ENCODE measurements around the gene RAB26. TPM values are rescaled to one million over a fixed set of nuclear protein-coding genes. Genes with fewer than 3 reads are reported as not detected.

The RAB26 gene
- total and polyA plus RNA-seq, 2 donors (not counting 1 experiment from before 2014, with no cell fraction given) = 0.43 to 2.0 TPM

Other genes with a start within 250 kb of the RAB26 start
- gene HS3ST6, start 230.2 kb upstream of the RAB26 start, total RNA-seq = not detected in 2 replicates
- gene HS3ST6, start 230.2 kb upstream of the RAB26 start, polyA plus RNA-seq = not detected in 2 replicates
- gene MSRB1, start 205.4 kb upstream of the RAB26 start, total RNA-seq = 5.6 and 7.1 TPM in 2 replicates
- gene MSRB1, start 205.4 kb upstream of the RAB26 start, polyA plus RNA-seq = 21.4 and 25.6 TPM in 2 replicates
- gene RPL3L, start 193.9 kb upstream of the RAB26 start, total RNA-seq = not detected in 2 replicates
- not detected in 2 replicates for gene RPL3L, start 193.9 kb upstream of the RAB26 start, polyA plus RNA-seq
- gene NDUFB10, start 189.1 kb upstream of the RAB26 start, total RNA-seq = 149 TPM in 2 replicates
- 123 and 152 TPM in 2 replicates for gene NDUFB10, start 189.1 kb upstream of the RAB26 start, polyA plus RNA-seq
- 2,596 and 3,027 TPM in 2 replicates for gene RPS2, start 183.8 kb upstream of the RAB26 start, total RNA-seq
- gene RPS2, start 183.8 kb upstream of the RAB26 start, polyA plus RNA-seq = 1,683 and 2,648 TPM in 2 replicates
- not detected in 2 replicates for gene RNF151, start 181.8 kb upstream of the RAB26 start, total RNA-seq
- gene RNF151, start 181.8 kb upstream of the RAB26 start, polyA plus RNA-seq = not detected in 2 replicates
- 20.0 and 23.9 TPM in 2 replicates for gene TBL3, start 176.6 kb upstream of the RAB26 start, total RNA-seq
- gene TBL3, start 176.6 kb upstream of the RAB26 start, polyA plus RNA-seq = 14.6 and 25.4 TPM in 2 replicates
- gene NOXO1, start 167.2 kb upstream of the RAB26 start, total RNA-seq = under 0.01 TPM in 1 of 2 replicates, not detected in the other
- 0.03 TPM in 2 replicates for gene NOXO1, start 167.2 kb upstream of the RAB26 start, polyA plus RNA-seq
- gene GFER, start 164.4 kb upstream of the RAB26 start, total RNA-seq = 13.1 and 13.2 TPM in 2 replicates
- gene GFER, start 164.4 kb upstream of the RAB26 start, polyA plus RNA-seq = 7.5 and 12.5 TPM in 2 replicates
- 1.5 and 1.8 TPM in 2 replicates for gene SYNGR3, start 158.7 kb upstream of the RAB26 start, total RNA-seq
- 1.8 and 6.0 TPM in 2 replicates for gene SYNGR3, start 158.7 kb upstream of the RAB26 start, polyA plus RNA-seq
- 10.8 and 18.8 TPM in 2 replicates for gene ZNF598, start 138.8 kb upstream of the RAB26 start, total RNA-seq
- 11.6 and 18.7 TPM in 2 replicates for gene ZNF598, start 138.8 kb upstream of the RAB26 start, polyA plus RNA-seq
- gene NPW, start 128.8 kb upstream of the RAB26 start, total RNA-seq = 0.26 and 0.99 TPM in 2 replicates
- 0.06 and 0.20 TPM in 2 replicates for gene NPW, start 128.8 kb upstream of the RAB26 start, polyA plus RNA-seq
- 16.9 and 21.5 TPM in 2 replicates for gene NHERF2, start 121.7 kb upstream of the RAB26 start, total RNA-seq
- 30.7 and 38.0 TPM in 2 replicates for gene NHERF2, start 121.7 kb upstream of the RAB26 start, polyA plus RNA-seq
- gene NTHL1, start 100.8 kb upstream of the RAB26 start, total RNA-seq = 34.7 and 44.4 TPM in 2 replicates
- gene NTHL1, start 100.8 kb upstream of the RAB26 start, polyA plus RNA-seq = 8.4 and 9.2 TPM in 2 replicates
- gene TSC2, start 100.6 kb upstream of the RAB26 start, total RNA-seq = 35.7 and 46.6 TPM in 2 replicates
- gene TSC2, start 100.6 kb upstream of the RAB26 start, polyA plus RNA-seq = 24.5 and 39.6 TPM in 2 replicates
- 120 and 199 TPM in 2 replicates for gene PKD1, start 12.7 kb upstream of the RAB26 start, total RNA-seq
- 15.2 and 16.3 TPM in 2 replicates for gene PKD1, start 12.7 kb upstream of the RAB26 start, polyA plus RNA-seq
- 52.1 and 60.3 TPM in 2 replicates for gene TRAF7, start 7.2 kb downstream of the RAB26 start, total RNA-seq
- 38.7 and 44.4 TPM in 2 replicates for gene TRAF7, start 7.2 kb downstream of the RAB26 start, polyA plus RNA-seq
- 0.17 and 0.26 TPM in 2 replicates for gene CASKIN1, start 48.0 kb downstream of the RAB26 start, total RNA-seq
- 0.01 TPM in 1 of 2 replicates, not detected in the other for gene CASKIN1, start 48.0 kb downstream of the RAB26 start, polyA plus RNA-seq
- 16.8 and 22.3 TPM in 2 replicates for gene MLST8, start 56.8 kb downstream of the RAB26 start, total RNA-seq
- gene MLST8, start 56.8 kb downstream of the RAB26 start, polyA plus RNA-seq = 30.9 and 58.0 TPM in 2 replicates
- 1.3 and 1.5 TPM in 2 replicates for gene BRICD5, start 62.2 kb downstream of the RAB26 start, total RNA-seq
- gene BRICD5, start 62.2 kb downstream of the RAB26 start, polyA plus RNA-seq = 0.23 and 0.33 TPM in 2 replicates
- 5.6 and 9.6 TPM in 2 replicates for gene PGP, start 66.2 kb downstream of the RAB26 start, total RNA-seq
- gene PGP, start 66.2 kb downstream of the RAB26 start, polyA plus RNA-seq = 4.2 and 6.5 TPM in 2 replicates
- gene E4F1, start 75.0 kb downstream of the RAB26 start, total RNA-seq = 24.9 and 31.2 TPM in 2 replicates
- gene E4F1, start 75.0 kb downstream of the RAB26 start, polyA plus RNA-seq = 6.7 and 7.8 TPM in 2 replicates
- 0.77 and 0.99 TPM in 2 replicates for gene DNASE1L2, start 87.8 kb downstream of the RAB26 start, total RNA-seq
- gene DNASE1L2, start 87.8 kb downstream of the RAB26 start, polyA plus RNA-seq = 0.34 and 0.40 TPM in 2 replicates
- 35.8 and 40.3 TPM in 2 replicates for gene ECI1, start 103.0 kb downstream of the RAB26 start, total RNA-seq
- gene ECI1, start 103.0 kb downstream of the RAB26 start, polyA plus RNA-seq = 18.6 and 18.8 TPM in 2 replicates
- gene RNPS1, start 119.5 kb downstream of the RAB26 start, total RNA-seq = 38.1 and 44.9 TPM in 2 replicates
- gene RNPS1, start 119.5 kb downstream of the RAB26 start, polyA plus RNA-seq = 115 and 194 TPM in 2 replicates
- 1.5 and 6.1 TPM in 2 replicates for gene ABCA3, start 192.1 kb downstream of the RAB26 start, total RNA-seq
- 1.7 and 3.2 TPM in 2 replicates for gene ABCA3, start 192.1 kb downstream of the RAB26 start, polyA plus RNA-seq